ENCODE results near the gene PRR20D.

The PRR20D gene

DNA sequence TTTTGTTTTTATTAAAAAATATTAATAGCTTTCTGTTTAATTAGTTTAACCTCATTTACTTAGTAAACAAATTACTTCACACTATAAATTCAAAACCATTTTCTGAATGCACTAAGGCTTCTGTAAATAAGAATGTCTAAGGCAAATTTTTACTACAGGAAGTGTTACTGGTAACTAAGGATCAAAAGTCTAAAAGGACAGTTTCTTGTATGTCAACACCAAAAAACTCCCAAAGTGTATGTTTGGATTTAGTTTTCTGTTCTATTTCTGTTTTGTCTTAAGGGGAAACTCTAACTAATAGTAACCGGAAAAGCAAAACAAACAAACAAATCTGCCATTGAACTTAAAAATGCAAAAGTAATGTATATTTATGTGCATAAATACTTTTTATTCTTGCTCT, 31.2 kb downstream of the PRR20D start:
- H3K9me3 Mint-ChIP-seq = no peaks in the 10 kb centered on the region
- H3K4me1 Mint-ChIP-seq = no peaks in the 10 kb centered on the region
- ATAC-seq (replicated peaks; ENCODE audit: extremely low read depth, poor library complexity, severe bottlenecking) (no peak), DNase-seq (ENCODE audit: low spot score in 2 of 2) (no peak)
- H3K4me3 Mint-ChIP-seq = no peak overlapping the region
- H3K27ac Mint-ChIP-seq (ENCODE audit: low read depth) = no peak overlapping the region
- no peaks in the 10 kb centered on the region for H3K36me3 Mint-ChIP-seq (ENCODE audit: insufficient read depth)
- no peaks in the 10 kb centered on the region for H3K27me3 Mint-ChIP-seq

DNA sequence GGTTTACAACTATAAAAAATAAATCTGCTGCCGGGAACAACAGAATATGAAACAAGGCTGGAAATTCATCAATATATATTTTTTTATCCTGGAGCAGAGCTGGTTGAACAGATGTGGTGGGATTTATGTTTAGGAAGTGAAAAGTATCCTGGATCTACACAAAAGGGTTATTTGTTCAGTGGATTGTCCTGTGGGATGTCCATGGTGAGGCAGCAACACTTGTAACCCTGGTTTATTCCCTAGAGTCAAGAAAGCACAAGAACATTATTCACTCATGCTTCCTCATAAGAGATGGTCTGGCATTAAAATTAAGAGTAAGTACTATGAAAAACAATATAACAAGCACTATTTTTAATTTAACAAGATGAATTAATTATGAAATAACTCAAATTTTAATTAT, 52.6 kb downstream of the PRR20D start:
- no peaks in the 10 kb centered on the region for H3K36me3 Mint-ChIP-seq (ENCODE audit: insufficient read depth)
- ATAC-seq (replicated peaks; ENCODE audit: extremely low read depth, poor library complexity, severe bottlenecking) (no peak), DNase-seq (ENCODE audit: low spot score in 2 of 2) (no peak)
- peaks cover 16% of the 10 kb centered on the region for H3K9me3 Mint-ChIP-seq
- H3K27me3 Mint-ChIP-seq = no peaks in the 10 kb centered on the region
- no peak overlapping the region for H3K27ac Mint-ChIP-seq (ENCODE audit: low read depth)
- no peak overlapping the region for H3K4me3 Mint-ChIP-seq
- no peaks in the 10 kb centered on the region for H3K4me1 Mint-ChIP-seq
